Activated CD4-positive, alpha-beta T cell treated with anti-CD3 and anti-CD28 coated beads, Interleukin-2, amount 50 U/mL, for 48 hours (primary cell): Measurements from ENCODE around the gene RNF8.
"Not testable (repeated sequence)": the region's sequence is repeated elsewhere in the genome, so short reads cannot be mapped to it uniquely, and the experiment has no call there.

ENCODE experiments used
- DNase-seq, 2 experiments: peaks; one replicate each; pipeline ENCODE4 v3.0.0-alpha.2; 2020

Gene RNF8

DNA sequence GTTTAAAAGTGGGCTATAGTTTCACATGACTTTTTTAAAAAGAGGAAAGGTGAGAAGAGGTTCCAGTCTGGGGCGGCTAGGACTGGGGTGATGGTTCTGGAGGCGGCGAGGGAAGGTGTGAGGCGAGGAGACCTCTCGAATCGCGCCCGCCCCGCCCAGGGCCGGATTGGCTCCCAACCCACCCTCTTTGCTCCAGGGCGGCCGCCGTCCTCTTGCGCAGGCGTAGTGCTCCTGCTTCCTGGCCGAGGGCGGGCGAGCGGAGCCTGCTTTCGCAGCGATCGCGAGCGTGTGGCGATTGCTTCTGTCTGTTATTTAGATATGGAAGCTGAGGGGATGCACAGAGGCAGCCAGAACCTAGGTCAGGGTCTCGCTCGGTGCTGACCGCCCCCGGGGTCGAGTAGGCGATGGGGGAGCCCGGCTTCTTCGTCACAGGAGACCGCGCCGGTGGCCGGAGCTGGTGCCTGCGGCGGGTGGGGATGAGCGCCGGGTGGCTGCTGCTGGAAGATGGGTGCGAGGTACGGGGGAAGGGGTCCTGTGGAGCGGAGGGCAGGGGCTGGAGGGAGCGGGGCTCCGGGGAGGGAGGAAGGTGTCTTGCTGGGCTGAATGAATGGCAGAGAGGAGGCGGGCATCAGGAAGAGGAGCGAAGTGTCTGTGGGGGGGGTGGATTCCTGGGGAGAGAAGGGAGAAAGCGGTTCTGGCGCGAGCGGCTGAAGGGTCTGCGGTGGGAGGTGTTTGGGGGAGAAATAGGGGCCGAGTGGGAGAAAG lies at the start of gene RNF8:
TSS of gene RNF8 (plus strand) at position 223 of the 765 bp plus-strand sequence. CDS start at position 405, 182 bp downstream.
- peak; percentile 94 to 96 for DNase-seq

GRCh38 chr6:37304766-37305165 lies 49.0 kb upstream of the RNF8 start:
- DNase-seq: no peak

DNA sequence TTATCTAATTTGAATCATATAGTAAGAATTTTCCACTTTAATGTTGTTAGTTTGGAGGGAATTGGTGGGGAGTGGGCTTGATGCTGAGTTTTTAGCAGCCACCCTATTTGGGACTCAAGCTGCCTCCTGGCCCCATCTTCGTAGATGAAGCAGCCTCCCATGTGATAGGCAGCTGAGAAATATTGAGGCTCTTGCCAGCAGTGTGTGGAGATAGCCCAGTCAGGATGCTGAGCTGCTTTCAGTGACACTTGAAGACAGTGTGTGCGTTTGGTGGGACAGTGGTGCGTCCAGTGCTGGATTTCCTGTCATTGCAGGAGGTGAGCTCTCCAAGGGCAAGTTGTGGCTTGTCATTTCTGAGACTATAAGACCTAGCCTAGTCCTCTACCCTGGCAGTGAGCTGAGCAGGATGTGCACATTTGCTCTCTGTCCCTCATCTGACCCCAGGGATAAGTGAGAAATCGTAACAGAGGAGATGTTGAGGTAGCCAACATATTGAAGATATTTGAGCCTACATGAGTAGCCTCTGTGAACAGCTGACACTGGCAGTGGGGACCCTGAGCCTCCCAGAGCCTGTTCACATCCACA lies 47.9 kb upstream of the RNF8 start:
- DNase-seq: no peak

DNA sequence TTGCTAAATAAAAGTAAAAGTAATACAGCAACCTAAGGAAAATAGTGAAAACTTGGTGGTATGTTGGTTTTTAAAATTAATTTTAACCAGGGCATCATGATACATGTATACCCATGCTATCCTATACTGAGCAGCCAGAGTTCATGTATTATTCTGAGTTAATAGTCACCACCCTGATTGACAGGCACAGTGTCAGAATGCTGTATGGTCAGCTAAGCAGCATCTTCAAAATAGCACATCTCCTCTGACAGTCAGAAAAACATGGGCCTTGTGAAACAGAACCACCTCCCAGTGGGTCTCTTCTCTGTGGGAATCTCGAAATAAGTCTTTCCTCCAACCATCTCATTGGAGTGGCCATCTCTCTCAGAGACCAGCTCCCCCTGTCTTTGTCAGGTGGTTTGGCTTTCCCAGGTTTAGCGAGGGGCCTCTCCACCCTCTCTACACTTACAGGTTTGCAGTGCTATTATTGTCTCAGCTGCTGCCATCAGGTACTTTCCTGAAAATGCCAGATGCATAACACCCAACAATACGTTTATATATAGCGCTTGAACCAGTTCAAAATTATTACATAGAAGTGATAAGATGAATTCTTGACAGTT lies 47.1 kb upstream of the RNF8 start:
- DNase-seq: no peak

DNA sequence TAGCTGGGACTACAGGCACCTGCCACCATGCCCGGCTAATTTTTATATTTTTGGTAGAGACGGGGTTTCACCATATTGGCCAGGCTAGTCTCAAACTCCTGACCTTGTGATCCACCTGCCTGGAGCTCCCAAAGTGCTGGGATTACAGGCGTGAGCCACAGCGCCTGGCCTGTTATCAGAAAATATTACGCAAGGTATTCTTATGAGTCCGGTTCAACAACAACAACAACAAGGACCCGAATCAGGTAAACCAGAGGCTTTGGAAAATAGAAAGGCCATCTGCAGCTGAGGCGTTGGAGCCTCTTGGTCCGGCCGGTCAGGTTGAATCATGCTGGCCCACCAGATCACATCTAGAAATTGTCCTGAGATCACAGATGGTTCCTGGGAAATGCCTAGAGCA lies 46.3 kb upstream of the RNF8 start:
- DNase-seq: not testable (repeated sequence)

- no peak for DNase-seq
Observed at GRCh38 chr6:37308069-37308815, 45.5 kb upstream of the RNF8 start.

DNA sequence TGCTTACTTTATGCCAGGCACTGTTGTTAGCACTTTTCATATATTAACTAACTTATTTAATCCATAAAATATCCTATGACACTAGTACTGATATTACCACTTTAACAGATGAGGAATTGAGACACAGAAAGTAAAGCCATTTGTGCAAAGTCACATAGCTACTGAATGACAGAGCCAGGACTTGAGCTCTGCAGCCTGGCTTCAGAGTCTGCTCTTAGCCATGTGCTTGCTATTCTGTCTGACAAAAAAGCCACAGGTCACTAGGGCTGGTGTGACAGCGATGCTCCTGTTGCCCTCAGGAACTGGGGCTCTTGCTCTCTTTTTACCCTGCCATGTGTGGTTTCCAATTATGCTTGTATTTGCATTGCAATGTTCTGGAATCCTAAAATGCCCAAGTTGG lies 44.7 kb upstream of the RNF8 start:
- no peak for DNase-seq

DNA sequence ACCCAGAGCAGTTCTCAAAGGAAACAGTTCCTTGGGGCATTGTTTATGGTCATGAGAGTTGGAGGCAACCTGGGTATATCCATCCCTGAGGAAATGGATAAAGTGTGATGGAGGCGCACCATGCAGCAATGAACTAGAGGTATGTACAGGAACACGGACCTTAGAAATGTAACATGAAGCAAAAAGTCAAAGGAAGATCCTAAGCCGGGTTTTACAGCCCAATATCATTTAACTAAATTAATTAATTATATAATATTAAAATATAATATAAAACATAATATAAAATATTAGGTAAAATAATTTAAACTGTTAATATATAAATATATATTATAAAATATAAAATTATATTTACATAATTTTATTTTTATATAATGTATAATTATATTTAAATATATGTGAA lies 44.1 kb upstream of the RNF8 start:
- no peak for DNase-seq

DNA sequence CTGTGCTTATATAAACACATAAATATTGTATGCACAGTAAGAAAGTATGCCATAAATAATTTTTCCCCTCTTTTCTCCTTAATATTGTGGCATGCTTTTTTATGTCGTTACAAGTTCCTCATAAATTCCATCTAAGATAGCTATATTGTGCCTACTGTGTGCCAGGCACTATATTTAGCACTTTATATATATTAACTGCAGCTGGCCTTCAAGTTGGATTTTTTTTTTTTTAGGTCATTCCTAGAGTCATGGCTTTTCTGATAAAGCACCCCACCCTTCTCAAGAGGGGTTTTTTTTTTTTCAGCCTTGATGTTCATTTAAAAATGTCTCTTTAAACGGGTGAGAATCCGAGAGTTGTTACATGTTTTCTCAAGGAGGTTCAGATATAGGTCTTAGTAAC lies 42.8 kb upstream of the RNF8 start:
- DNase-seq: no peak

GRCh38 chr6:37311741-37312473 lies 41.9 kb upstream of the RNF8 start:
- no peak for DNase-seq

GRCh38 chr6:37313723-37314486 lies 39.9 kb upstream of the RNF8 start:
- no peak for DNase-seq

GRCh38 chr6:37314487-37315156 lies 39.2 kb upstream of the RNF8 start:
- DNase-seq: peak; percentile 41 to 60

GRCh38 chr6:37315157-37315515 lies 38.6 kb upstream of the RNF8 start:
- DNase-seq: no peak

GRCh38 chr6:37316071-37316470 lies 37.7 kb upstream of the RNF8 start:
- DNase-seq: no peak

- no peak for DNase-seq
Observed at GRCh38 chr6:37317312-37318038, 36.3 kb upstream of the RNF8 start.

- no peak for DNase-seq
Observed at GRCh38 chr6:37319156-37319555, 34.6 kb upstream of the RNF8 start.

DNA sequence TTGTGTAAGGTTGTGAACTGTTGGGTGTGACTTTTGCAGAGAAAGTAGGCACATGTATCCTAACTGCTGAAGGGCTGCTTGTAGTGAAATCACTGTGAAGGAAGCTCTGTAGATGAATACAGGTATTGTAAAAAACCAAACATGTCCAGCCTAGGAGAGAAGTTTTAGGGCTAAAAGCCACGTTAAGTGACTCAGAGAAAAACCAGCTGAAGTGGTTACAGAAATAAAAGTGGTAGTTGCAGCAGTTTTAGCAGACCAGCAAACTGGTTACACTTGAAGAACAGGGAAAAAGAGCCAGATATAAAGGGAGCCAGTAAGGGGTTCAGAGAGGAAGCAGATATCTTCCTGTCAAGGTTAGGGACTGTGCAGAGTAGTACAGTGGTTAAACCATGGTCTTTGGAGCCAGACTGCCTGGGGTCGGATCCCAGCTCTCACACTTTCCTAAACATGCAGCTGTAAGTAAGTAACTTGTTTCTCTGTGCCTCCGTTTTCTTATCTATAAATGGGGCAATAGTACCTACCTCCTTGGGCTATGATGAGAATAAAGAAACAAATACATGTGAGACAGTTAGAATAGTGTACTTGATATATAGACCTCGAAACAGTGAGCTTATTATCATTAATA lies 33.8 kb upstream of the RNF8 start:
- no peak for DNase-seq

- DNase-seq: no peak
Observed at GRCh38 chr6:37320646-37321045, 33.1 kb upstream of the RNF8 start.

DNA sequence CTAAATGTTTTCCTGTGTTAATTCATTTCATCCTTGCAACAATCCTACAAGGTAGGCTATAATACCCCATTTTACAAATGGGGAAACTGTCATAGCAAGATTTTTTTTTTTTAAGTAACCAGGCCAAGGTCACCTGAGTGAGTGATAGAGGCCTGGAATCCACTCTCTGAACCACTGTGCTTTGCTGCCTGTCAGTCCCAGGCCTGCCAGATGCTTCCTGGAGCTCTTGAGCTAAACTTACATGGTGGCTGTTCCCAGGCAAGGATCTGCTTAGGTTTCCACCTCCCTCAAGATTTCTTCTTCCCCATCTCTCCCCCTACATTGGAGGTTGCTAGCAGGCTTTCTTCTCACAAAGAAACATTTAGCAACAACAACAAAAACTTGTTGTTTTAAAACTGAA lies 32.7 kb upstream of the RNF8 start:
- no peak for DNase-seq
